ENCODE measurements around the gene DUSP28. TPM values are rescaled to one million over a fixed set of nuclear protein-coding genes. Genes with fewer than 3 reads are reported as not detected.

DUSP28 gene
- total RNA-seq, 1 donor from 2014 or later = 2.8 TPM

- Mint-ChIP-seq H3K36me3 (ENCODE audit: unreplicated experiment) (no peaks in the 10 kb centered on the region), H3K27ac (ENCODE audit: unreplicated experiment) (no peak overlapping the region), H3K4me3 (ENCODE audit: unreplicated experiment) (no peak overlapping the region), H3K9me3 (ENCODE audit: unreplicated experiment) (no peaks in the 10 kb centered on the region), H3K27me3 (ENCODE audit: unreplicated experiment) (no peaks in the 10 kb centered on the region), H3K4me1 (ENCODE audit: low read depth, unreplicated experiment) (no peaks in the 10 kb centered on the region)
- peak; percentile 15 for DNase-seq
- TF ChIP-seq CTCF (IDR thresholded peaks at IDR 0.05; ENCODE audit: partially characterized antibody, unreplicated experiment) = no peak
Measured at GRCh38 chr2:240593703-240594451, 33.7 kb downstream of the DUSP28 start.

- DNase-seq = peak; percentile 16
- no peaks in the 10 kb centered on the region for H3K27me3 Mint-ChIP-seq (ENCODE audit: unreplicated experiment)
- no peaks in the 10 kb centered on the region for H3K9me3 Mint-ChIP-seq (ENCODE audit: unreplicated experiment)
- no peak overlapping the region for H3K27ac Mint-ChIP-seq (ENCODE audit: unreplicated experiment)
- no peak for TF ChIP-seq CTCF (IDR thresholded peaks at IDR 0.05; ENCODE audit: partially characterized antibody, unreplicated experiment)
- H3K4me1 Mint-ChIP-seq (ENCODE audit: low read depth, unreplicated experiment) = no peaks in the 10 kb centered on the region
- no peak overlapping the region for H3K4me3 Mint-ChIP-seq (ENCODE audit: unreplicated experiment)
- no peaks in the 10 kb centered on the region for H3K36me3 Mint-ChIP-seq (ENCODE audit: unreplicated experiment)
Measured at GRCh38 chr2:240594511-240595380, 34.6 kb downstream of the DUSP28 start.

GRCh38 chr2:240595381-240596079 is 35.4 kb downstream of the DUSP28 start:
- H3K36me3 Mint-ChIP-seq (ENCODE audit: unreplicated experiment) = no peaks in the 10 kb centered on the region
- H3K9me3 Mint-ChIP-seq (ENCODE audit: unreplicated experiment) = no peaks in the 10 kb centered on the region
- DNase-seq = peak; percentile 80
- H3K4me3 Mint-ChIP-seq (ENCODE audit: unreplicated experiment) = no peak overlapping the region
- no peaks in the 10 kb centered on the region for H3K4me1 Mint-ChIP-seq (ENCODE audit: low read depth, unreplicated experiment)
- no peak overlapping the region for H3K27ac Mint-ChIP-seq (ENCODE audit: unreplicated experiment)
- no peak for TF ChIP-seq CTCF (IDR thresholded peaks at IDR 0.05; ENCODE audit: partially characterized antibody, unreplicated experiment)
- no peaks in the 10 kb centered on the region for H3K27me3 Mint-ChIP-seq (ENCODE audit: unreplicated experiment)

- Mint-ChIP-seq H3K9me3 (ENCODE audit: unreplicated experiment) (no peaks in the 10 kb centered on the region), H3K27me3 (ENCODE audit: unreplicated experiment) (no peaks in the 10 kb centered on the region), H3K36me3 (ENCODE audit: unreplicated experiment) (no peaks in the 10 kb centered on the region), H3K27ac (ENCODE audit: unreplicated experiment) (no peak overlapping the region), H3K4me3 (ENCODE audit: unreplicated experiment) (no peak overlapping the region), H3K4me1 (ENCODE audit: low read depth, unreplicated experiment) (no peaks in the 10 kb centered on the region)
- TF ChIP-seq CTCF (IDR thresholded peaks at IDR 0.05; ENCODE audit: partially characterized antibody, unreplicated experiment) = no peak
- DNase-seq = no peak
Measured at GRCh38 chr2:240596080-240596460, 35.9 kb downstream of the DUSP28 start.
